Common myeloid progenitor, CD34-positive (primary cell): ENCODE results near the gene UST.
A peak's percentile ranks its signal among the peaks of the same experiment; 100 is the strongest.
"Not testable (repeated sequence)": the region's sequence is repeated elsewhere in the genome, so short reads cannot be mapped to it uniquely, and the experiment has no call there.

Experiments
- CTCF ChIA-PET: fragments of 350-600 bp; sonication (Branson Sonifier 250); formaldehyde crosslinking; loops from one replicate; lab custom pipeline; 2021; ENCODE audit warnings: antibody characterized with exemption; lab: Charles Lee
- POLR2A ChIA-PET: fragments of 350-600 bp; sonication (Branson Sonifier 250); formaldehyde crosslinking; loops from one replicate; lab custom pipeline; 2021; ENCODE audit warnings: antibody characterized with exemption; lab: Charles Lee
- DNase-seq, 3 donors: peaks; one replicate each; pipeline versions ENCODE4 v3.0.0 to v3.0.0-alpha.2; 2013
- H3K27ac ChIP-seq, 2 experiments: 1 replicate in 1 of 2; 2 replicates in 1 of 2; pipeline ENCODE4 v1.7.0; 2013; ENCODE audit warnings: inconsistent platforms in 2 of 2, low read length in 2 of 2, mild to moderate bottlenecking in 2 of 2, low read depth in 1 of 2, moderate library complexity in 1 of 2; ENCODE audit not compliant: severe bottlenecking in 2 of 2, insufficient read depth in 1 of 2, poor library complexity in 1 of 2
- H3K27me3 ChIP-seq, 5 experiments: replicated peaks in 2 of 5; 1 replicate in 3 of 5; 2 replicates in 2 of 5; pipeline versions ENCODE4 v1.6.1 to v1.7.0; 2013; ENCODE audit warnings: low read length in 4 of 5, mild to moderate bottlenecking in 2 of 5, moderate library complexity in 2 of 5, inconsistent platforms in 1 of 5; ENCODE audit not compliant: insufficient read depth in 5 of 5, control insufficient read depth in 4 of 5
- H3K36me3 ChIP-seq, 4 experiments: 1 replicate in 2 of 4; 2 replicates in 2 of 4; pipeline versions ENCODE4 v1.6.1 to v1.7.0; 2013; ENCODE audit warnings: low read length in 3 of 4, control low read depth in 1 of 4, mild to moderate bottlenecking in 1 of 4; ENCODE audit not compliant: control insufficient read depth in 4 of 4, insufficient read depth in 4 of 4
- H3K4me1 ChIP-seq, 4 experiments: 1 replicate in 3 of 4; 2 replicates in 1 of 4; pipeline versions ENCODE4 v1.6.1 to v1.7.1; 2013; ENCODE audit warnings: low read length in 3 of 4, mild to moderate bottlenecking in 3 of 4, control low read depth in 1 of 4, inconsistent platforms in 1 of 4, moderate library complexity in 1 of 4; ENCODE audit not compliant: control insufficient read depth in 4 of 4, insufficient read depth in 4 of 4; ENCODE audit errors: control extremely low read depth in 1 of 4
- H3K4me3 ChIP-seq, 7 experiments: 1 replicate in 4 of 7; 2 replicates in 3 of 7; pipeline versions ENCODE4 v1.5.1 to v1.7.0; 2013; ENCODE audit warnings: mild to moderate bottlenecking in 7 of 7, low read length in 6 of 7, moderate library complexity in 6 of 7, inconsistent platforms in 2 of 7, low read depth in 2 of 7, control low read depth in 1 of 7; ENCODE audit not compliant: insufficient read depth in 4 of 7, control insufficient read depth in 1 of 7; ENCODE audit errors: extremely low read depth in 1 of 7
- H3K9me3 ChIP-seq, 5 experiments: 1 replicate in 4 of 5; 2 replicates in 1 of 5; pipeline versions ENCODE4 v1.6.1 to v1.7.1; 2013; ENCODE audit warnings: low read length in 4 of 5, mild to moderate bottlenecking in 2 of 5, inconsistent platforms in 1 of 5, low read depth in 1 of 5, moderate library complexity in 1 of 5; ENCODE audit not compliant: control insufficient read depth in 4 of 5, insufficient read depth in 2 of 5; ENCODE audit errors: control extremely low read depth in 1 of 5
- WGBS: methylation state at CpG from one replicate; pipeline ENCODE4 v1.1.5; 2013; ENCODE audit not compliant: insufficient coverage; 5-methylcytosine and 5-hydroxymethylcytosine counted together

Gene UST

DNA sequence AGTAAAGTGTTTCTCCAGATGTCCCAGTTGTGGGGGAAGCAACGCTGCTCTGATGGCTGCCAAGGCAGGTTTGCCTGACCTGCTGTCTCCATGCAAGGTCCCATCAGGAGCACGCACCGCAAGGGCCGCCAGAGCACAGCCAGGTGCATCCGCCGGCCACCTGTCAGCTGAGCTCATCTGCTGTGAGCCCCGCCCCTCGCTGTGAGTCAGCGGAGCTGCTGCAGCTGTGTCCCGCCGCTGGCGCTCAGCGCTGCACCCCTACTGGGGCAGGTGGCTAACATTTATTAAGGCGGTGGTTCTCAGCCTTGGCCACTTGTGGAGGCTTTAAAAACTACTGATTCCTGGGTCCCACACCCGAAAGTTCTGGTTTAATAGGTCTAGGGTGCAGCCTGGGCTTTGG is 225.7 kb downstream of the UST start:
- Histone ChIP-seq H3K27ac (no peak overlapping the region), H3K9me3 (no peaks in the 10 kb centered on the region), H3K36me3 (no peaks in the 10 kb centered on the region), H3K27me3 (no peaks in the 10 kb centered on the region), H3K4me3 (no peak overlapping the region), H3K4me1 (peaks cover 0 to 10% (median 3%) of the 10 kb centered on the region in 4 experiments)
- peak; percentile 71 to 95 (median 93) for DNase-seq
- ChIA-PET CTCF (interaction anchor here (1.0 to 1.6 kb wide), 5 partner anchors 9 to 459 kb away, joined by 3 to 7 read pairs (median 4); no protein-coding TSS in a partner anchor), POLR2A (interaction anchor here (0.6 kb wide), 2 partner anchors 224 to 779 kb away, joined by 3 read pairs; no protein-coding TSS in a partner anchor)
- 41% methylated on average over 15 of the region's 15 CpGs for WGBS

DNA sequence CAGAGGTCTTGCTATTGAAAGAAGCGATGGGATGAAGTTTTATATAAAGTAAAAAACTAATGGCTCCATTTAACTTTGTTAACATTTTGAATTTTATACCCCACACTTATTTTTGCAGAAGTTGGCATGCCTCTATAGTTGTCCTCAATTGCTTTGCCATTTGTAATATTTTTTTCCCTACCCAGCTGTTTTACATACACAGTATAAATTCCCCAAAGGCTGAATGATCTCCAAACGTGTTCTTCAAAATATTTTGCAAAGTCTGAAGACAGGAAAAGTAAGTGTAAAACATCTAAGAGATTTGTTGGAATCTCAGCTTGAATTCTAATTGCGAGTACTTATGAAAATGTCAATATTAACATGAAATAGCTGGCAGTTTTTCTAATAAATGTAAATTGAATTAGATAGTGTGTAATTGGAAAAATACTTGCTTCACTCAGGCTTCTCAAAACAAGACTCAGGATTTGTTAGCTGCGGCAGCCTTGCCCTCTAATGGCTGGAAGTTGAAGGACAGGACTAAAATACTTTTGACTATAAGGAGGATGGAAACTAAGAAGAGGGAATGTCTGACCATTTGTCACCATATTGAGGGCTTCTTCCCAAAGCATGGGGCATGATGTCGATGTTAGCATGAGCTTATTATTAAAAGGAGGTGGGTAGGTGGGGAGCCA is 226.8 kb downstream of the UST start:
- DNase-seq: peak; percentile 11 to 46 (median 34)
- CTCF ChIA-PET: no interaction called here
- Histone ChIP-seq H3K27ac (no peak overlapping the region), H3K4me1 (peaks cover 0 to 10% (median 3%) of the 10 kb centered on the region in 4 experiments), H3K4me3 (no peak overlapping the region), H3K27me3 (no peaks in the 10 kb centered on the region), H3K9me3 (no peaks in the 10 kb centered on the region), H3K36me3 (no peaks in the 10 kb centered on the region)
- 95% methylated on average over 3 of the region's 5 CpGs for WGBS
- POLR2A ChIA-PET: no interaction called here

DNA sequence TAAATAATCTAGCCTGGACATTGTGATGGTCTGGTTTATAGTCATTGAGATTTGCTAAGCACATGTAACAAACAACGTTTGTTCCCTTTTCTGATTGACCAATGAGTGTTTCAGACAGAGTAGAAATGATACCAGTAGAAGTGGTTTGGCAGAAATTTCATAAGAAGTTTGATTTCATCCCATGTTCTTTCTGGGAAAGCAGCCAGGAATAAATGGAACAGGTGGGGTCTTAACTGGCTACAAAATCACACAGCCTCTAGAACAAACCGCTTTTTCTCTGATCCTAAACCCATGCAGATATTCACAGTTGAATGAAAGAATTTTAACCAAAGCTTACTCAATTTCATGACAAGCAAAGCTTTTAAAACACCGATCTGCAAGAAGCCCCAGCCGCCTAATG is 227.5 kb downstream of the UST start:
- H3K36me3 ChIP-seq: no peaks in the 10 kb centered on the region
- ChIA-PET CTCF (no interaction called here), POLR2A (no interaction called here)
- H3K4me1 ChIP-seq: peaks cover 0 to 10% (median 3%) of the 10 kb centered on the region in 4 experiments
- no peak overlapping the region for H3K4me3 ChIP-seq
- DNase-seq: no peak
- H3K9me3 ChIP-seq: no peaks in the 10 kb centered on the region
- H3K27ac ChIP-seq: no peak overlapping the region
- 97% methylated on average over 4 of the region's 4 CpGs for WGBS
- no peaks in the 10 kb centered on the region for H3K27me3 ChIP-seq

DNA sequence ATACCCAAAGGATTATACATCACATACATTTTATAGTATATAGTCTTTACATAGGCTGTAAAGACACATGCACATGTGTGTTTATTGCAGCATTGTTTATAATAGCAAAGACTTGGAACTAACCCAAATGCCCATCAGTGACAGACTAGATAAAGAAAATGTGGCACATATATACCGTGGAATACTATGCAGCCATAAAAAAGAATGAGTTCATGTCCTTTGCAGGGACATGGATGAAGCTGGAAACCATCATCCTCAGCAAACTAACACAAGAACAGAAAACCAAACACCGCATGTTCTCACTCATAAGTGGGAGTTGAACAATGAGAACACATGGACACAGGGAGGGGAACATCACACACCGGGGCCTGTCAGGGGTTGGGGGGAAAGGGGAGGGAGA is 231.5 kb downstream of the UST start:
- H3K36me3 ChIP-seq, POLR2A ChIA-PET, H3K27me3 ChIP-seq, H3K27ac ChIP-seq, DNase-seq, H3K4me1 ChIP-seq, CTCF ChIA-PET, H3K4me3 ChIP-seq, H3K9me3 ChIP-seq: not testable (repeated sequence)
- 100% methylated on average over 1 of the region's 3 CpGs for WGBS

DNA sequence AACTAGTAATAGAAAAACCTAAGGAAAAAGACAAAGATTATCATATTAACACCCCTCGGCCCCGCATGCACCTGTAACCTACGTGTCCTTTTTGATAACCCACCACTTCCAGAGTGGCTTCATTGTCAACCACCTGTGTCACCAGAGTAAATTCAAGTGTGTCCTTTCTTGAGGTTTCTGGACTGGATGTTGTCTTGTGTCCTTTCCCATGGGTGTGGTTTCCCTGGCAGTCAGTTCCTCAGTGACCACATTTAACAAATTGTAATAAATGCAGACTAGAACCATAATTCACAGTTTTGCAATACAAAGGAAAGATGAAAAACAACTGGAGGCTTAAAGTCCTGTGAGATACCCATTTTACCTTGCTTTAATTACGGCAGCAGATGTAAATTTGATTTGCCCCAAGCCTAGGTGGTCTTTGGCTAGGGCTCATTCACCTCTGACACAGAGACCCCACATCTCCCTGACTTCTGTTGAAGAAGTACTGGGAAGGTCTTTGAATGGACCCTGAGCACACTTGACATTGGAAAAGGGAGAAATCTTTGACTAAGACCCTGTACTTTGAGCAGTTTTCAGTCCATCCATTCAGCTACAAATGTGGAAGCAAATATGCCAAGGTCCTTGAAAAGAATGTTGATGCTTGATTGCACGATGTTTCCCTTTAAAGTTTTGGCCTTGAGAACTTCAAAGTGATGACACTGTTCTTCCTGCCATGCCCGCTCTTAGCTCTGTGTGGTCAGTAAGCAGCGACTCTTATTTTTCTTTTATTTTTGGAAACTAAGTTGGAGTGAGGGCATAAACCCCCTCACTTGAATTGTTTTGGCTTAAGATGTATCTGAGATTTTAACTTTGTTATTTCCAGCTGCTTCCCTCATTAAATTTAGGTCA is 232.4 kb downstream of the UST start:
- DNase-seq: no peak
- ChIA-PET CTCF (interaction anchor here (1.1 kb wide), 1 partner anchor 11 kb away, joined by 3 read pairs; no protein-coding TSS in a partner anchor), POLR2A (no interaction called here)
- WGBS: 100% methylated on average over 2 of the region's 7 CpGs
- no peak overlapping the region for H3K27ac ChIP-seq
- no peaks in the 10 kb centered on the region for H3K27me3 ChIP-seq
- H3K36me3 ChIP-seq: no peaks in the 10 kb centered on the region
- no peak overlapping the region for H3K4me3 ChIP-seq
- H3K4me1 ChIP-seq: no peaks in the 10 kb centered on the region
- H3K9me3 ChIP-seq: no peaks in the 10 kb centered on the region

DNA sequence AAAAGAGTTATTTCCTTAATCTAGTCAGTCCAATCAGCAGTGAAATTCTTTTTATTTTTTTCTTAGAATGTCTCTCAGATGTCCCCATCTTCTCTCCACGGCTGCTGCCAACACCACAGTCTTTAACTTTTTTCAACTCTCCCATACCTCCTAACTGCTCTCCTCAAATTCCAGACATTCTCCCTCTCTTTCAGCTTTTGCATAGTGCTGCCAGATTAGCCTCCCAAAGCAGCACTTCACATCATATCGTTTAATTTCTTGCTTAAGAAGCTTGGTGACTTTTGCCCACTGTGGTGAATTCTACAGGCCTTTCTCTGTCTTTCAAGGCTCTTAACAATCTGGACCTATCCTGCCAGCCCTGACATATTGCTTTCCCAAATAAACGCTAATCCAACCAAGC is 233.4 kb downstream of the UST start:
- Histone ChIP-seq H3K4me1 (no peaks in the 10 kb centered on the region), H3K9me3 (no peaks in the 10 kb centered on the region), H3K27me3 (no peaks in the 10 kb centered on the region), H3K36me3 (no peaks in the 10 kb centered on the region), H3K27ac (no peak overlapping the region), H3K4me3 (no peak overlapping the region)
- 94% methylated on average over 3 of the region's 3 CpGs for WGBS
- ChIA-PET POLR2A (no interaction called here), CTCF (interaction anchor here (1.1 kb wide), 1 partner anchor 12 kb away, joined by 3 read pairs; no protein-coding TSS in a partner anchor)
- DNase-seq: no peak

DNA sequence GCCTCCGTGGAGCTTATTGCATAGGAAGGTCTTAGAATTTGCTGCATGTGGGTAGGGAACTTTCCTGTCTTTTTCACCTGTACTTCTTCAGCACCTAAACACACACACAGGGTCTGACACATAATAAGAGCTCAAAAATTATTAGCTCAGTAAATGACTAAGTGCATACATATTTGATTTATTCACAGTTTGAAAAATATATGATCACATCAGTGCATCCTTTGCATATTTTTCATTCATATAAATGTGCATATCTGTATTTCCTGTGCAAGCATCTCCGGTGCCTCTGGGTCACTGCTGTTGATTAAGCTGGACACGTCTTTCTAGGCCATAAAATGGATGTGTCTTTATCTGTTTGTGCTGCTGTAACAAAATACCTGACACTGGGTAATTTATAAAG is 234.7 kb downstream of the UST start:
- H3K36me3 ChIP-seq: no peaks in the 10 kb centered on the region
- H3K9me3 ChIP-seq: no peaks in the 10 kb centered on the region
- ChIA-PET POLR2A (no interaction called here), CTCF (interaction anchor here (0.6 to 1.1 kb wide), 3 partner anchors 9 to 21 kb away, joined by 3 read pairs; no protein-coding TSS in a partner anchor)
- no peaks in the 10 kb centered on the region for H3K27me3 ChIP-seq
- no peak overlapping the region for H3K27ac ChIP-seq
- H3K4me1 ChIP-seq: no peaks in the 10 kb centered on the region
- H3K4me3 ChIP-seq: no peak overlapping the region
- no peak for DNase-seq
- WGBS: 94% methylated on average over 2 of the region's 3 CpGs
